ENCODE results near the gene ANO2.

Gene ANO2

GRCh38 chr12:5582541-5582940, 362.5 kb downstream of the ANO2 start:
- H3K4me1 Mint-ChIP-seq (ENCODE audit: low read depth): no peaks in the 10 kb centered on the region
- H3K4me3 Mint-ChIP-seq: no peak overlapping the region
- no peaks in the 10 kb centered on the region for H3K9me3 Mint-ChIP-seq
- H3K27ac Mint-ChIP-seq: no peak overlapping the region
- H3K27me3 Mint-ChIP-seq: no peaks in the 10 kb centered on the region
- no peaks in the 10 kb centered on the region for H3K36me3 Mint-ChIP-seq (ENCODE audit: low read depth)

- no peak overlapping the region for H3K4me3 Mint-ChIP-seq
Observed at GRCh38 chr12:5582018-5582417, 363.0 kb downstream of the ANO2 start.

GRCh38 chr12:5581616-5582015, 363.4 kb downstream of the ANO2 start:
- Mint-ChIP-seq H3K9me3 (no peaks in the 10 kb centered on the region), H3K27me3 (no peaks in the 10 kb centered on the region), H3K27ac (no peak overlapping the region), H3K36me3 (ENCODE audit: low read depth) (no peaks in the 10 kb centered on the region), H3K4me3 (no peak overlapping the region), H3K4me1 (ENCODE audit: low read depth) (no peaks in the 10 kb centered on the region)

More at GRCh38 chr12:5582018-5582417, 363.0 kb downstream of the ANO2 start:
- H3K27ac Mint-ChIP-seq: no peak overlapping the region
- no peaks in the 10 kb centered on the region for H3K36me3 Mint-ChIP-seq (ENCODE audit: low read depth)
- no peaks in the 10 kb centered on the region for H3K9me3 Mint-ChIP-seq
- H3K27me3 Mint-ChIP-seq: no peaks in the 10 kb centered on the region
- no peaks in the 10 kb centered on the region for H3K4me1 Mint-ChIP-seq (ENCODE audit: low read depth)

- no peaks in the 10 kb centered on the region for H3K36me3 Mint-ChIP-seq (ENCODE audit: low read depth)
- H3K9me3 Mint-ChIP-seq: no peaks in the 10 kb centered on the region
- H3K27ac Mint-ChIP-seq: no peak overlapping the region
- no peaks in the 10 kb centered on the region for H3K27me3 Mint-ChIP-seq
- no peaks in the 10 kb centered on the region for H3K4me1 Mint-ChIP-seq (ENCODE audit: low read depth)
- no peak overlapping the region for H3K4me3 Mint-ChIP-seq
Observed at GRCh38 chr12:5581019-5581418, 364.0 kb downstream of the ANO2 start.

GRCh38 chr12:5578775-5579174, 366.3 kb downstream of the ANO2 start:
- Mint-ChIP-seq H3K27ac (no peak overlapping the region), H3K36me3 (ENCODE audit: low read depth) (no peaks in the 10 kb centered on the region), H3K4me3 (no peak overlapping the region), H3K9me3 (no peaks in the 10 kb centered on the region), H3K27me3 (peaks cover 7% of the 10 kb centered on the region), H3K4me1 (ENCODE audit: low read depth) (no peaks in the 10 kb centered on the region)

- Mint-ChIP-seq H3K27me3 (peaks cover 7% of the 10 kb centered on the region), H3K4me1 (ENCODE audit: low read depth) (no peaks in the 10 kb centered on the region), H3K9me3 (no peaks in the 10 kb centered on the region), H3K27ac (no peak overlapping the region), H3K36me3 (ENCODE audit: low read depth) (no peaks in the 10 kb centered on the region), H3K4me3 (no peak overlapping the region)
Observed at GRCh38 chr12:5577741-5578140, 367.3 kb downstream of the ANO2 start.

GRCh38 chr12:5577211-5577612, 367.8 kb downstream of the ANO2 start:
- Mint-ChIP-seq H3K9me3 (no peaks in the 10 kb centered on the region), H3K4me1 (ENCODE audit: low read depth) (no peaks in the 10 kb centered on the region), H3K36me3 (ENCODE audit: low read depth) (no peaks in the 10 kb centered on the region), H3K4me3 (no peak overlapping the region), H3K27me3 (peaks cover 7% of the 10 kb centered on the region), H3K27ac (no peak overlapping the region)

GRCh38 chr12:5575987-5576386, 369.1 kb downstream of the ANO2 start:
- Mint-ChIP-seq H3K4me1 (ENCODE audit: low read depth) (no peaks in the 10 kb centered on the region), H3K4me3 (no peak overlapping the region), H3K9me3 (no peaks in the 10 kb centered on the region), H3K36me3 (ENCODE audit: low read depth) (no peaks in the 10 kb centered on the region), H3K27me3 (peaks cover 7% of the 10 kb centered on the region), H3K27ac (no peak overlapping the region)

GRCh38 chr12:5575232-5575631, 369.8 kb downstream of the ANO2 start:
- Mint-ChIP-seq H3K27me3 (peaks cover 7% of the 10 kb centered on the region), H3K9me3 (no peaks in the 10 kb centered on the region), H3K27ac (no peak overlapping the region), H3K4me1 (ENCODE audit: low read depth) (no peaks in the 10 kb centered on the region), H3K4me3 (no peak overlapping the region), H3K36me3 (ENCODE audit: low read depth) (no peaks in the 10 kb centered on the region)

- Mint-ChIP-seq H3K27ac (no peak overlapping the region), H3K4me1 (ENCODE audit: low read depth) (no peaks in the 10 kb centered on the region), H3K36me3 (ENCODE audit: low read depth) (no peaks in the 10 kb centered on the region), H3K9me3 (no peaks in the 10 kb centered on the region), H3K27me3 (peaks cover 7% of the 10 kb centered on the region), H3K4me3 (no peak overlapping the region)
Observed at GRCh38 chr12:5573390-5573789, 371.7 kb downstream of the ANO2 start.

GRCh38 chr12:5571115-5571514, 373.9 kb downstream of the ANO2 start:
- H3K9me3 Mint-ChIP-seq: no peaks in the 10 kb centered on the region
- H3K27ac Mint-ChIP-seq: no peak overlapping the region
- H3K36me3 Mint-ChIP-seq (ENCODE audit: low read depth): no peaks in the 10 kb centered on the region
- no peaks in the 10 kb centered on the region for H3K4me1 Mint-ChIP-seq (ENCODE audit: low read depth)
- peaks cover 10% of the 10 kb centered on the region for H3K27me3 Mint-ChIP-seq
- no peak overlapping the region for H3K4me3 Mint-ChIP-seq

- no peaks in the 10 kb centered on the region for H3K36me3 Mint-ChIP-seq (ENCODE audit: low read depth)
- H3K4me3 Mint-ChIP-seq: no peak overlapping the region
- H3K27me3 Mint-ChIP-seq: peaks cover 10% of the 10 kb centered on the region
- no peak overlapping the region for H3K27ac Mint-ChIP-seq
- H3K9me3 Mint-ChIP-seq: no peaks in the 10 kb centered on the region
- H3K4me1 Mint-ChIP-seq (ENCODE audit: low read depth): no peaks in the 10 kb centered on the region
Observed at GRCh38 chr12:5570416-5570815, 374.6 kb downstream of the ANO2 start.

GRCh38 chr12:5568325-5568981, 376.6 kb downstream of the ANO2 start:
- H3K4me3 Mint-ChIP-seq: no peak overlapping the region
- no peaks in the 10 kb centered on the region for H3K9me3 Mint-ChIP-seq
- no peaks in the 10 kb centered on the region for H3K4me1 Mint-ChIP-seq (ENCODE audit: low read depth)
- no peak overlapping the region for H3K27ac Mint-ChIP-seq
- peaks cover 3% of the 10 kb centered on the region for H3K27me3 Mint-ChIP-seq
- H3K36me3 Mint-ChIP-seq (ENCODE audit: low read depth): no peaks in the 10 kb centered on the region

GRCh38 chr12:5567016-5567725, 377.9 kb downstream of the ANO2 start:
- H3K27ac Mint-ChIP-seq: no peak overlapping the region
- H3K4me3 Mint-ChIP-seq: no peak overlapping the region
- no peaks in the 10 kb centered on the region for H3K4me1 Mint-ChIP-seq (ENCODE audit: low read depth)
- peaks cover 3% of the 10 kb centered on the region for H3K27me3 Mint-ChIP-seq
- H3K9me3 Mint-ChIP-seq: no peaks in the 10 kb centered on the region
- H3K36me3 Mint-ChIP-seq (ENCODE audit: low read depth): no peaks in the 10 kb centered on the region

- Mint-ChIP-seq H3K27ac (no peak overlapping the region), H3K9me3 (no peaks in the 10 kb centered on the region), H3K27me3 (peaks cover 3% of the 10 kb centered on the region), H3K36me3 (ENCODE audit: low read depth) (no peaks in the 10 kb centered on the region), H3K4me3 (no peak overlapping the region), H3K4me1 (ENCODE audit: low read depth) (no peaks in the 10 kb centered on the region)
Observed at GRCh38 chr12:5565933-5566599, 379.0 kb downstream of the ANO2 start.

Data from stimulated activated naive CD8-positive, alpha-beta T cell treated with anti-CD3 and anti-CD28 coated beads, Interleukin-15, Interleukin-2, amounts not matched to agents 100 ng/mL and 50 ng/mL, for 24 hours (primary cell).